Neural progenitor cell (in vitro differentiated cells): ENCODE data around the gene TMEM140. TPM values are rescaled to one million over a fixed set of nuclear protein-coding genes. Genes with fewer than 3 reads are reported as not detected.

Experiments used
- DNase-seq: peaks from one replicate; pipeline ENCODE4 v3.0.0-alpha.2; 2016; ENCODE audit warnings: low spot score
- H2AFZ ChIP-seq: fragments of 200-600 bp; sonication (generic); replicated peaks from 2 replicates; pipeline ENCODE4 v1.6.1; 2016; ENCODE audit warnings: antibody characterized with exemption
- H3F3A ChIP-seq: fragments of 200-600 bp; sonication (generic); 2 replicates; pipeline ENCODE4 v1.6.1; 2016; ENCODE audit warnings: antibody characterized with exemption, low read depth
- H3K27ac ChIP-seq: fragments of 200-600 bp; sonication (generic); 2 replicates; pipeline ENCODE4 v1.5.1; 2016; ENCODE audit warnings: mild to moderate bottlenecking
- H3K27me3 ChIP-seq: fragments of 200-600 bp; sonication (generic); 2 replicates; pipeline ENCODE4 v1.6.1; 2016; ENCODE audit warnings: mild to moderate bottlenecking, moderate library complexity
- H3K36me3 ChIP-seq: fragments of 200-600 bp; sonication (generic); 2 replicates; pipeline ENCODE4 v1.5.1; 2016
- H3K4me1 ChIP-seq: fragments of 200-600 bp; sonication (generic); 2 replicates; pipeline ENCODE4 v1.6.1; 2016; ENCODE audit warnings: mixed run types
- H3K4me2 ChIP-seq: fragments of 200-600 bp; sonication (generic); 2 replicates; pipeline ENCODE4 v1.6.1; 2016
- H3K4me3 ChIP-seq: fragments of 200-600 bp; sonication (generic); 2 replicates; pipeline ENCODE4 v1.5.1; 2016
- H3K79me2 ChIP-seq: fragments of 200-600 bp; sonication (generic); 2 replicates; pipeline ENCODE4 v1.6.1; 2016; ENCODE audit warnings: low read depth
- H3K9ac ChIP-seq: fragments of 200-600 bp; sonication (generic); 2 replicates; pipeline ENCODE4 v1.6.1; 2016
- H3K9me3 ChIP-seq: fragments of 200-600 bp; sonication (generic); 2 replicates; pipeline ENCODE4 v1.5.1; 2016; ENCODE audit warnings: low read depth
- H4K20me1 ChIP-seq: fragments of 200-600 bp; sonication (generic); 2 replicates; pipeline ENCODE4 v1.6.1; 2016; ENCODE audit warnings: low read depth
- H3K27ac Mint-ChIP-seq: 3 replicates; pipeline ENCODE4 v1.8.0; 2021; ENCODE audit warnings: mixed read lengths
- H3K27me3 Mint-ChIP-seq: 2 replicates; pipeline ENCODE4 v1.8.0; 2022; ENCODE audit warnings: low read depth, mild to moderate bottlenecking, inconsistent platforms, moderate library complexity, mixed read lengths; ENCODE audit not compliant: insufficient read depth
- H3K36me3 Mint-ChIP-seq: 3 replicates; pipeline ENCODE4 v1.8.0; 2021; ENCODE audit warnings: mixed read lengths
- H3K4me1 Mint-ChIP-seq: 3 replicates; pipeline ENCODE4 v1.8.0; 2021; ENCODE audit warnings: mixed read lengths
- H3K4me3 Mint-ChIP-seq: 3 replicates; pipeline ENCODE4 v1.8.0; 2021; ENCODE audit warnings: mild to moderate bottlenecking, moderate library complexity, mixed read lengths
- H3K9me3 Mint-ChIP-seq: 3 replicates; pipeline ENCODE4 v1.8.0; 2020; ENCODE audit warnings: mixed read lengths
- EZH2 ChIP-seq: fragments of 200-600 bp; sonication (generic); IDR thresholded peaks from 2 replicates; pipeline ENCODE4 v1.6.1; 2017; ENCODE audit warnings: antibody characterized with exemption, mild to moderate bottlenecking, moderate library complexity
- EZH2phosphoT487 ChIP-seq: fragments of 200-600 bp; sonication (generic); IDR thresholded peaks from 2 replicates; pipeline ENCODE4 v1.6.1; 2017; ENCODE audit warnings: antibody characterized with exemption
- total RNA-seq: library from RNA; depleted of rRNA; stranded (reverse); fragments of >200 nt; gene quantifications from 2 replicates; pipeline ENCODE4 v1.2.3, GENCODE V29; 2015; ENCODE audit warnings: low replicate concordance
- TF ChIP-seq, protein P1 (sequence below): fragments of 200-600 bp; sonication (generic); IDR thresholded peaks from 2 replicates; pipeline ENCODE4 v1.5.1; 2017; ENCODE audit warnings: antibody characterized with exemption, mild to moderate bottlenecking

Gene TMEM140
- total RNA-seq, 1 donor from 2014 or later: not detected

DNA sequence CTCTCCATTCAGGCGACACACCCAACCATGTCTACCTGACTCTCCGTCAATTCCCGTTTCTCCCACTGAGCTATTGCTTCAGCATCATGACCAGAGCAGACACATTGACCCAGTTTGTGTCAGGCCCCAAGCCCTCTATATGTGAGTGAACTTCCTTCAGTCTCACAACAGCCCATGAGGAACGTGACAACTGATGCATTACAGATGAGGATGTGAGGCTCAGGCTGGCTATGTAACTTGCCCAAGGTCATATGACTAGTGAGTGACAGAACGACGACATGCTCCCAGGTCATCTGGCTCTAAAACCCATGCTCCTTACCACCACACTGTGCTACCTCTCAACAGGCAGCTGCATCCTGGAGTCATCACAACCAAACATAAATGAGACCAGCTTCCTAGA is 3.7 kb downstream of the TMEM140 start:
- Histone ChIP-seq H3K9ac (no peak overlapping the region), H3F3A (no peaks in the 10 kb centered on the region), H3K27ac (no peak overlapping the region), H3K79me2 (no peaks in the 10 kb centered on the region), H3K4me3 (no peak overlapping the region), H3K36me3 (no peaks in the 10 kb centered on the region), H2AFZ (no peak overlapping the region), H3K4me1 (no peaks in the 10 kb centered on the region), H4K20me1 (no peaks in the 10 kb centered on the region), H3K4me2 (no peak overlapping the region), H3K9me3 (peaks cover 7% of the 10 kb centered on the region), H3K27me3 (no peaks in the 10 kb centered on the region)
- Mint-ChIP-seq H3K36me3 (peaks cover 2% of the 10 kb centered on the region), H3K27ac (no peak overlapping the region), H3K9me3 (peaks cover 26% of the 10 kb centered on the region), H3K27me3 (no peaks in the 10 kb centered on the region), H3K4me1 (no peaks in the 10 kb centered on the region), H3K4me3 (no peak overlapping the region)
- no peak for DNase-seq
- TF ChIP-seq EZH2phosphoT487: no peak
- TF ChIP-seq, protein P1, sequence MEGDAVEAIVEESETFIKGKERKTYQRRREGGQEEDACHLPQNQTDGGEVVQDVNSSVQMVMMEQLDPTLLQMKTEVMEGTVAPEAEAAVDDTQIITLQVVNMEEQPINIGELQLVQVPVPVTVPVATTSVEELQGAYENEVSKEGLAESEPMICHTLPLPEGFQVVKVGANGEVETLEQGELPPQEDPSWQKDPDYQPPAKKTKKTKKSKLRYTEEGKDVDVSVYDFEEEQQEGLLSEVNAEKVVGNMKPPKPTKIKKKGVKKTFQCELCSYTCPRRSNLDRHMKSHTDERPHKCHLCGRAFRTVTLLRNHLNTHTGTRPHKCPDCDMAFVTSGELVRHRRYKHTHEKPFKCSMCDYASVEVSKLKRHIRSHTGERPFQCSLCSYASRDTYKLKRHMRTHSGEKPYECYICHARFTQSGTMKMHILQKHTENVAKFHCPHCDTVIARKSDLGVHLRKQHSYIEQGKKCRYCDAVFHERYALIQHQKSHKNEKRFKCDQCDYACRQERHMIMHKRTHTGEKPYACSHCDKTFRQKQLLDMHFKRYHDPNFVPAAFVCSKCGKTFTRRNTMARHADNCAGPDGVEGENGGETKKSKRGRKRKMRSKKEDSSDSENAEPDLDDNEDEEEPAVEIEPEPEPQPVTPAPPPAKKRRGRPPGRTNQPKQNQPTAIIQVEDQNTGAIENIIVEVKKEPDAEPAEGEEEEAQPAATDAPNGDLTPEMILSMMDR: no peak
- TF ChIP-seq EZH2: no peak

DNA sequence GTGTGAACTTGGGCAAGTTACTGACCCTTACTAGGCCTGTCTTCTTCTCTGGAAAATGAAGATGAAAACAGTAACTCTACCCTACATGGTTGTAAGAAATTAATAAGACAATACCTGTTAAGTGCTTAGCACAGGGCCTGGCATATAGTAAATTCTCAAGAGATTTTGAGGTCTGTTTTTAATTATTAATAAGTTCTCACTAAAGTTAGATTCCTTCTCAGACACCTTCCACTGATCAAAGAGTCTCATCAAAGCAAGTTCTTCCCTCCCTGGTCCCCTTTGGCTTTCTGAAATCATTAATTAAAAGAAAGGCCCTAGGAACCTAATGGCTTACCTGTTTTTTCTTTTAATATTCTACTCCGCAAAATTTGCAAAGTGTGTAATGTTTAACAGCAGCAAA is 4.6 kb downstream of the TMEM140 start:
- Mint-ChIP-seq H3K27ac (no peak overlapping the region), H3K4me1 (no peaks in the 10 kb centered on the region), H3K4me3 (no peak overlapping the region), H3K27me3 (no peaks in the 10 kb centered on the region), H3K36me3 (peaks cover 6% of the 10 kb centered on the region), H3K9me3 (peaks cover 35% of the 10 kb centered on the region)
- no peak for DNase-seq
- Histone ChIP-seq H3K27ac (no peak overlapping the region), H3K79me2 (no peaks in the 10 kb centered on the region), H3K9me3 (peaks cover 7% of the 10 kb centered on the region), H3K27me3 (no peaks in the 10 kb centered on the region), H3K9ac (no peak overlapping the region), H3K4me1 (no peaks in the 10 kb centered on the region), H4K20me1 (no peaks in the 10 kb centered on the region), H3F3A (no peaks in the 10 kb centered on the region), H3K4me2 (no peak overlapping the region), H2AFZ (no peak overlapping the region), H3K4me3 (no peak overlapping the region), H3K36me3 (no peaks in the 10 kb centered on the region)
- TF ChIP-seq, protein P1: no peak
- TF ChIP-seq EZH2 (no peak), EZH2phosphoT487 (no peak)

DNA sequence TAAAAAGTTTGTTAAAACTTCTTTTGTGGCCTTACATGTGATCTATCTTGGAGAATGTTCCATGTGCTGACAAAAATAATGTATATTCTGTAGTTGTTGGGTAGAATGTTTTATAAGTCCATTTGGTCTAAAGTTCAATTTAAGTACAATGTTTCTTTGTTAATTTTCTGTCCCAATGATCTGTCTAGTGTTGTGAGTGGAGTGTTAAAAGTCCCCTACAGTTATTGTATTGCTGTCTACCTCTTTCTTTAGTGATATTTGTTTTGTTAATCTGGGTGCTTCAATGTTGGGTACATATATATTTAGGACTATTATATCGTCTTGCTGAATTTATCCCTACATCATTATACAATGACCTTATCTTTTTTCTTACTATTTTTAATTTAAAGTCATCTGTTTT is 6.9 kb downstream of the TMEM140 start:
- Mint-ChIP-seq H3K36me3 (peaks cover 16% of the 10 kb centered on the region), H3K27ac (no peak overlapping the region)

More for the DNA sequence above, 6.9 kb downstream of the TMEM140 start:
- no peak overlapping the region for H3K4me3 Mint-ChIP-seq
- H3F3A ChIP-seq: no peaks in the 10 kb centered on the region
- H3K9me3 Mint-ChIP-seq: peaks cover 37% of the 10 kb centered on the region
- H3K27ac ChIP-seq: no peak overlapping the region
- no peaks in the 10 kb centered on the region for H3K27me3 ChIP-seq
- H3K79me2 ChIP-seq: no peaks in the 10 kb centered on the region
- H2AFZ ChIP-seq: no peak overlapping the region
- DNase-seq: no peak
- H3K4me3 ChIP-seq: no peak overlapping the region
- H3K4me2 ChIP-seq: no peak overlapping the region
- H3K9ac ChIP-seq: no peak overlapping the region
- peaks cover 7% of the 10 kb centered on the region for H3K9me3 ChIP-seq
- H3K4me1 Mint-ChIP-seq: no peaks in the 10 kb centered on the region
- no peaks in the 10 kb centered on the region for H3K27me3 Mint-ChIP-seq
- TF ChIP-seq, protein P1: no peak
- TF ChIP-seq EZH2 (no peak), EZH2phosphoT487 (no peak)
- no peaks in the 10 kb centered on the region for H3K36me3 ChIP-seq
- H3K4me1 ChIP-seq: no peaks in the 10 kb centered on the region
- H4K20me1 ChIP-seq: no peaks in the 10 kb centered on the region
